H7 (cell line): ENCODE results near the gene TMEM158. TPM values are rescaled to one million over a fixed set of nuclear protein-coding genes. Genes with fewer than 3 reads are reported as not detected.

Experiments used
- DNase-seq: peaks from one replicate; pipeline ENCODE4 v3.0.0; 2012
- H3K27me3 ChIP-seq: 2 replicates; pipeline ENCODE4 v1.6.0; 2011; ENCODE audit warnings: mild to moderate bottlenecking, low read length; ENCODE audit not compliant: control insufficient read depth, insufficient read depth
- H3K36me3 ChIP-seq: replicated peaks from 2 replicates; pipeline ENCODE4 v1.5.1; 2011; ENCODE audit warnings: low read length; ENCODE audit not compliant: control insufficient read depth, insufficient read depth
- H3K4me3 ChIP-seq: 2 replicates; pipeline ENCODE4 v1.5.1; 2011; ENCODE audit warnings: low read depth, mild to moderate bottlenecking, control low read depth, low read length, moderate library complexity; ENCODE audit not compliant: insufficient read depth
- total RNA-seq: library from RNA; depleted of rRNA; stranded (reverse); fragments of >200 nt; shearing (Covaris generic); gene quantifications from 2 replicates; pipeline ENCODE4 v1.2.3, GENCODE V29; 2014

Gene TMEM158
- total RNA-seq, 1 experiment from 2014 or later = 11.5 TPM

- Histone ChIP-seq H3K36me3 (no peaks in the 10 kb centered on the region), H3K27me3 (peaks cover 13% of the 10 kb centered on the region), H3K4me3 (no peak overlapping the region)
- no peak for DNase-seq
Measured at GRCh38 chr3:45219694-45220093, 6.4 kb downstream of the TMEM158 start.

- DNase-seq = no peak
- Histone ChIP-seq H3K36me3 (no peaks in the 10 kb centered on the region), H3K4me3 (no peak overlapping the region), H3K27me3 (peaks cover 5% of the 10 kb centered on the region)
Measured at GRCh38 chr3:45218578-45219390, 7.3 kb downstream of the TMEM158 start.

GRCh38 chr3:45216021-45216609, 10.0 kb downstream of the TMEM158 start:
- H3K36me3 ChIP-seq = no peaks in the 10 kb centered on the region
- H3K27me3 ChIP-seq = no peaks in the 10 kb centered on the region
- DNase-seq = no peak
- no peak overlapping the region for H3K4me3 ChIP-seq

- H3K27me3 ChIP-seq = no peaks in the 10 kb centered on the region
- H3K4me3 ChIP-seq = no peak overlapping the region
- no peaks in the 10 kb centered on the region for H3K36me3 ChIP-seq
- DNase-seq = no peak
Measured at GRCh38 chr3:45215466-45215865, 10.6 kb downstream of the TMEM158 start.

- Histone ChIP-seq H3K4me3 (no peak overlapping the region), H3K36me3 (no peaks in the 10 kb centered on the region), H3K27me3 (no peaks in the 10 kb centered on the region)
- no peak for DNase-seq
Measured at GRCh38 chr3:45214061-45214680, 11.9 kb downstream of the TMEM158 start.

- no peaks in the 10 kb centered on the region for H3K27me3 ChIP-seq
Measured at GRCh38 chr3:45212095-45212468, 14.0 kb downstream of the TMEM158 start.

GRCh38 chr3:45211466-45212094, 14.5 kb downstream of the TMEM158 start:
- Histone ChIP-seq H3K36me3 (no peaks in the 10 kb centered on the region), H3K4me3 (no peak overlapping the region), H3K27me3 (no peaks in the 10 kb centered on the region)
- no peak for DNase-seq

More at GRCh38 chr3:45212095-45212468, 14.0 kb downstream of the TMEM158 start:
- Histone ChIP-seq H3K4me3 (no peak overlapping the region), H3K36me3 (no peaks in the 10 kb centered on the region)
- peak; percentile 64 for DNase-seq

GRCh38 chr3:45210308-45211041, 15.6 kb downstream of the TMEM158 start:
- DNase-seq = peak; percentile 90
- H3K27me3 ChIP-seq = no peaks in the 10 kb centered on the region
- no peaks in the 10 kb centered on the region for H3K36me3 ChIP-seq
- no peak overlapping the region for H3K4me3 ChIP-seq

GRCh38 chr3:45209526-45209925, 16.6 kb downstream of the TMEM158 start:
- no peak for DNase-seq
- Histone ChIP-seq H3K27me3 (no peaks in the 10 kb centered on the region), H3K4me3 (no peak overlapping the region), H3K36me3 (no peaks in the 10 kb centered on the region)

- no peak overlapping the region for H3K4me3 ChIP-seq
- no peaks in the 10 kb centered on the region for H3K36me3 ChIP-seq
- H3K27me3 ChIP-seq = no peaks in the 10 kb centered on the region
- no peak for DNase-seq
Measured at GRCh38 chr3:45208586-45208985, 17.5 kb downstream of the TMEM158 start.

- no peak for DNase-seq
- no peak overlapping the region for H3K4me3 ChIP-seq
- no peaks in the 10 kb centered on the region for H3K27me3 ChIP-seq
- H3K36me3 ChIP-seq = no peaks in the 10 kb centered on the region
Measured at GRCh38 chr3:45207446-45207845, 18.6 kb downstream of the TMEM158 start.

GRCh38 chr3:45205126-45205525, 21.0 kb downstream of the TMEM158 start:
- no peaks in the 10 kb centered on the region for H3K36me3 ChIP-seq
- no peak for DNase-seq
- H3K4me3 ChIP-seq = no peak overlapping the region
- H3K27me3 ChIP-seq = no peaks in the 10 kb centered on the region

- H3K27me3 ChIP-seq = no peaks in the 10 kb centered on the region
- H3K36me3 ChIP-seq = no peaks in the 10 kb centered on the region
- H3K4me3 ChIP-seq = no peak overlapping the region
- peak; percentile 63 for DNase-seq
Measured at GRCh38 chr3:45204136-45204535, 22.0 kb downstream of the TMEM158 start.
